ENCODE results near the gene FAM50B.

DNA sequence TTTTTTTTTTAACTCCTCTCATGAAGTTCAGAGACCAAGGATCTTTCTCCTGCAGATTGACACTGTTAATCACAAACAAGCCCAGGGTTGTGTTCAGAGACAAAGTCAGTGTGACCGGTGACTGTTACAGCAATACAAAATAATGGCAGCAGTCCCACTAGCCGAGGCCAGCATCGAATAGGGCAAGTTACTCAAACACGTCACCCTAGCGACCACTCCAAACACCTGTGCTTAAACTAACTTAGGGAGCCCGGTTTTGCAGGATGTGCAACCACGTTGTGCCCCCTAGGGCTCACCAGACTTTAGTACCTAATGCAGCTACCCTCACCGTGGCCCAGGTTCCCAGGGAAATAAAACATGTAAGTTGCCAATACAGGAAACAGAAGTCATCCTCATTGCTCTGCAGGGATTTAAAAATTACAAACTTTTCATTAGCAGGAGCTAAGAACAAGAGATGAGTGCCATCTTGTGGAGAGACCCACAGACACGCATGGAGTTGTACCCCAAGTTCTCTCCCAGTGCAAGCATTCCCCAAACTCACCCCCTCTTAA lies 38.1 kb downstream of the FAM50B start:
- TF ChIP-seq ELF4 (IDR thresholded peaks at IDR 0.05), result no peak
- TF ChIP-seq L3MBTL2 (conservative IDR thresholded peaks at IDR 0.05), result no peak
- TF ChIP-seq PKNOX1 (IDR thresholded peaks at IDR 0.05), result no peak
- TF ChIP-seq FOXM1 (IDR thresholded peaks at IDR 0.05; ENCODE audit: borderline replicate concordance), result no peak
- TF ChIP-seq ZNF384 (IDR thresholded peaks at IDR 0.05), result no peak
- TF ChIP-seq FOXA1 (IDR thresholded peaks at IDR 0.05), result no peak
- TF ChIP-seq SP1 (IDR thresholded peaks at IDR 0.05), result no peak
- no peak for TF ChIP-seq SUZ12 (IDR thresholded peaks at IDR 0.05)
- no peak for TF ChIP-seq BHLHE40 (IDR thresholded peaks at IDR 0.05; ENCODE audit: borderline replicate concordance)
- TF ChIP-seq ARNT (IDR thresholded peaks at IDR 0.05), result no peak
